Caco-2 (cell line): ENCODE data around the gene ITGB6. TPM values are rescaled to one million over a fixed set of nuclear protein-coding genes. Genes with fewer than 3 reads are reported as not detected.

Experiments
- BruUV-seq: library from RNA; stranded (reverse); fragments of 400-500 nt; replicated peaks from 2 replicates; lab custom pipeline; 2021; lab: Mats Ljungman, UMichigan
- CTCF ChIA-PET: fragments of 300-600 bp; sonication (Branson Sonifier 250); formaldehyde crosslinking; loops from one replicate; lab custom pipeline; 2022; ENCODE audit warnings: antibody characterized with exemption; lab: Charles Lee
- POLR2A ChIA-PET: fragments of 300-600 bp; sonication (Branson Sonifier 250); formaldehyde crosslinking; loops from one replicate; lab custom pipeline; 2022; ENCODE audit warnings: antibody characterized with exemption; lab: Charles Lee
- DNase-seq, 2 experiments: peaks; one replicate each; pipeline versions ENCODE4 v3.0.0 to v3.0.0-alpha.2; 2020 to 2022
- H3K27me3 ChIP-seq: replicated peaks from 2 replicates; pipeline ENCODE4 v1.6.0; 2011; ENCODE audit warnings: low read length; ENCODE audit not compliant: control insufficient read depth, insufficient read depth
- H3K36me3 ChIP-seq: 2 replicates; pipeline ENCODE4 v1.5.1; 2011; ENCODE audit warnings: low read length; ENCODE audit not compliant: control insufficient read depth, insufficient read depth
- H3K4me1 ChIP-seq: fragments of 250-450 bp; sonication (Bioruptor Pico); 2 replicates; pipeline ENCODE4 v1.5.1; 2020; ENCODE audit warnings: mild to moderate bottlenecking
- H3K4me3 ChIP-seq: 2 replicates; pipeline ENCODE4 v1.5.1; 2011; ENCODE audit warnings: low read depth, mild to moderate bottlenecking, control low read depth, low read length
- H3K9me3 ChIP-seq: fragments of 250-450 bp; sonication (Bioruptor Pico); 2 replicates; pipeline ENCODE4 v1.5.1; 2020; ENCODE audit warnings: mild to moderate bottlenecking, moderate library complexity
- H3K27ac Mint-ChIP-seq: one replicate; pipeline ENCODE4 v1.8.0; 2022; ENCODE audit warnings: mixed read lengths; ENCODE audit not compliant: unreplicated experiment
- H3K27me3 Mint-ChIP-seq: one replicate; pipeline ENCODE4 v1.8.0; 2022; ENCODE audit warnings: mixed read lengths; ENCODE audit not compliant: insufficient read depth, unreplicated experiment
- H3K36me3 Mint-ChIP-seq: one replicate; pipeline ENCODE4 v1.8.0; 2022; ENCODE audit warnings: mild to moderate bottlenecking, mixed read lengths; ENCODE audit not compliant: insufficient read depth, unreplicated experiment
- H3K4me1 Mint-ChIP-seq: one replicate; pipeline ENCODE4 v1.8.0; 2022; ENCODE audit warnings: low read depth, mixed read lengths; ENCODE audit not compliant: unreplicated experiment
- H3K4me3 Mint-ChIP-seq: one replicate; pipeline ENCODE4 v1.8.0; 2022; ENCODE audit warnings: mild to moderate bottlenecking, moderate library complexity, mixed read lengths; ENCODE audit not compliant: unreplicated experiment
- H3K9me3 Mint-ChIP-seq: one replicate; pipeline ENCODE4 v1.8.0; 2022; ENCODE audit warnings: mixed read lengths; ENCODE audit not compliant: unreplicated experiment
- intact Hi-C: fragments of 100-400 bp; cut with micrococcal nuclease; formaldehyde crosslinking; loops from one replicate; pipeline ENCODE4 v1.10.0; 2022; ENCODE audit not compliant: unreplicated experiment
- total RNA-seq: library from RNA; stranded (reverse); gene quantifications from 2 replicates; pipeline ENCODE4 v1.2.3, GENCODE V29; 2022
- TF ChIP-seq, protein P1 (sequence below), 2 experiments: fragments of 200-600 bp in 1 of 2; IDR thresholded peaks; 1 replicate in 1 of 2; 2 replicates in 1 of 2; pipeline versions ENCODE4 v1.5.1 to v1.8.0; 2011 to 2022; ENCODE audit warnings: antibody characterized with exemption in 1 of 2, control low read depth in 1 of 2, inconsistent platforms in 1 of 2, low read depth in 1 of 2, low read length in 1 of 2, mild to moderate bottlenecking in 1 of 2, moderate library complexity in 1 of 2; ENCODE audit not compliant: insufficient read depth in 1 of 2, severe bottlenecking in 1 of 2, unreplicated experiment in 1 of 2

ITGB6 gene
- total RNA-seq, 1 experiment from 2014 or later, result 1.7 TPM

GRCh38 chr2:160201849-160202539 lies 1.9 kb upstream of the ITGB6 start:
- no peak for DNase-seq
- no peak overlapping the region for H3K27ac Mint-ChIP-seq
- intact Hi-C loops, result no loop called here
- Histone ChIP-seq H3K27me3 (no peaks in the 10 kb centered on the region), H3K36me3 (no peaks in the 10 kb centered on the region), H3K4me3 (no peak overlapping the region), H3K4me1 (no peaks in the 10 kb centered on the region), H3K9me3 (no peaks in the 10 kb centered on the region)
- TF ChIP-seq, protein P1, sequence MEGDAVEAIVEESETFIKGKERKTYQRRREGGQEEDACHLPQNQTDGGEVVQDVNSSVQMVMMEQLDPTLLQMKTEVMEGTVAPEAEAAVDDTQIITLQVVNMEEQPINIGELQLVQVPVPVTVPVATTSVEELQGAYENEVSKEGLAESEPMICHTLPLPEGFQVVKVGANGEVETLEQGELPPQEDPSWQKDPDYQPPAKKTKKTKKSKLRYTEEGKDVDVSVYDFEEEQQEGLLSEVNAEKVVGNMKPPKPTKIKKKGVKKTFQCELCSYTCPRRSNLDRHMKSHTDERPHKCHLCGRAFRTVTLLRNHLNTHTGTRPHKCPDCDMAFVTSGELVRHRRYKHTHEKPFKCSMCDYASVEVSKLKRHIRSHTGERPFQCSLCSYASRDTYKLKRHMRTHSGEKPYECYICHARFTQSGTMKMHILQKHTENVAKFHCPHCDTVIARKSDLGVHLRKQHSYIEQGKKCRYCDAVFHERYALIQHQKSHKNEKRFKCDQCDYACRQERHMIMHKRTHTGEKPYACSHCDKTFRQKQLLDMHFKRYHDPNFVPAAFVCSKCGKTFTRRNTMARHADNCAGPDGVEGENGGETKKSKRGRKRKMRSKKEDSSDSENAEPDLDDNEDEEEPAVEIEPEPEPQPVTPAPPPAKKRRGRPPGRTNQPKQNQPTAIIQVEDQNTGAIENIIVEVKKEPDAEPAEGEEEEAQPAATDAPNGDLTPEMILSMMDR (IDR thresholded peaks at IDR 0.05; ENCODE audit: insufficient read depth in 1 of 2, low read depth in 1 of 2, low read length in 1 of 2, severe bottlenecking in 1 of 2, unreplicated experiment in 1 of 2), result no peak
- H3K4me3 Mint-ChIP-seq, result no peak overlapping the region
- peaks cover 11% of the 10 kb centered on the region for H3K4me1 Mint-ChIP-seq
- no TSS peak for BruUV-seq
- ChIA-PET POLR2A (no interaction called here), CTCF (no interaction called here)
- no peaks in the 10 kb centered on the region for H3K36me3 Mint-ChIP-seq
- no peaks in the 10 kb centered on the region for H3K27me3 Mint-ChIP-seq
- no peaks in the 10 kb centered on the region for H3K9me3 Mint-ChIP-seq

DNA sequence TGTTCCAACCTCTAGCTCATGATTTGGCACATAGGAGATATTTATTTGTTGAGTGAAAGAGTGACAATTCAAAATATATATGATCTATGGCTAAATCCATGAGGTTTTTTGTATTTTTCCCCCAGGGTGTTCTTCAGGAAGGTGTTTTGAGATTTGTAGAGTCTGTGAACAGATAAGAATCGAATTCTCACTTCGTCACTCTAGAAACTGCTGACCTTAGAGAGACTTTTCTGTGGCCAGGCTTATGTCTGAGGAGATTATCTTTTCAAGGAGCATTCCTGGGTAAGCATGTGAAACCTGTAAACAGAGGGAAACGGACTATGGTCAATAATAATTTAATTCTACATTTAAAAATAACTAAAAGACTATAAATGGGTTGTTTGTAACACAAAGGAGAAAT lies 849 bp upstream of the ITGB6 start:
- Histone ChIP-seq H3K4me3 (no peak overlapping the region), H3K4me1 (no peaks in the 10 kb centered on the region), H3K27me3 (no peaks in the 10 kb centered on the region), H3K36me3 (no peaks in the 10 kb centered on the region), H3K9me3 (no peaks in the 10 kb centered on the region)
- Mint-ChIP-seq H3K36me3 (no peaks in the 10 kb centered on the region), H3K4me1 (peaks cover 11% of the 10 kb centered on the region), H3K27ac (no peak overlapping the region), H3K27me3 (no peaks in the 10 kb centered on the region), H3K4me3 (no peak overlapping the region), H3K9me3 (no peaks in the 10 kb centered on the region)
- no TSS peak for BruUV-seq
- no peak for DNase-seq
- intact Hi-C loops, result no loop called here
- ChIA-PET CTCF (no interaction called here), POLR2A (no interaction called here)
- TF ChIP-seq, protein P1 (IDR thresholded peaks at IDR 0.05; ENCODE audit: insufficient read depth in 1 of 2, low read depth in 1 of 2, low read length in 1 of 2, severe bottlenecking in 1 of 2, unreplicated experiment in 1 of 2), result no peak

DNA sequence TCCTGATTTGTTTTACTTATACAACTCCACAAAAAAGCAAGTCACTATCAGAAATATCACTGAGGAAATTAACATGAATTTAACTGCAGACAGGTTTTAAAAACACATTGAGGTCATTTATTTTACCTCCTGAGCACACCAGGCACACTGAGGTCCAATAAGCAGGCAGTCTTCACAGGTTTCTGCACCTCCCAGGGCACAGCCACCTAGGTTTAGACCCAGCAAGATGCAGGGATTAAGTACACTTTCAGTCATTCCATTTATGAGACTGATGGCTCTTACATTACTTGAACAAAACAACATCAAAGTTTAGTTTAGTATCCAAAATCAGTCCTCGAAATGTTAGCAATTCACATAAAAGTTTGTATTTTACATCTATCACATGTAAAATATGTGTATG lies 1.0 kb downstream of the ITGB6 start:
- Mint-ChIP-seq H3K4me3 (no peak overlapping the region), H3K27me3 (no peaks in the 10 kb centered on the region), H3K9me3 (no peaks in the 10 kb centered on the region), H3K27ac (no peak overlapping the region), H3K4me1 (peaks cover 11% of the 10 kb centered on the region), H3K36me3 (peaks cover 4% of the 10 kb centered on the region)
- Histone ChIP-seq H3K4me1 (no peaks in the 10 kb centered on the region), H3K9me3 (no peaks in the 10 kb centered on the region), H3K4me3 (no peak overlapping the region), H3K36me3 (no peaks in the 10 kb centered on the region), H3K27me3 (no peaks in the 10 kb centered on the region)
- intact Hi-C loops, result no loop called here
- POLR2A ChIA-PET, result no interaction called here
- CTCF ChIA-PET, result no interaction called here
- TF ChIP-seq, protein P1 (IDR thresholded peaks at IDR 0.05; ENCODE audit: insufficient read depth in 1 of 2, low read depth in 1 of 2, low read length in 1 of 2, severe bottlenecking in 1 of 2, unreplicated experiment in 1 of 2), result no peak
- no peak for DNase-seq
- BruUV-seq, result no TSS peak
